T-helper 2 cell treated with Interferon-gamma antibody and Interleukin-4, amounts not matched to agents 5 μg/mL and 100 μg/mL, for 36 hours (primary cell): ENCODE data around the gene SLC25A10.

Experiments
- DNase-seq: peaks from one replicate; pipeline ENCODE4 v3.0.0; 2021; ENCODE audit warnings: low spot score
- H3K27ac Mint-ChIP-seq: one replicate; pipeline ENCODE4 v1.8.0; 2021; ENCODE audit warnings: mild to moderate bottlenecking, mixed read lengths
- H3K27me3 Mint-ChIP-seq: one replicate; pipeline ENCODE4 v1.8.0; 2021; ENCODE audit warnings: low read depth, mixed read lengths
- H3K36me3 Mint-ChIP-seq: one replicate; pipeline ENCODE4 v1.8.0; 2021; ENCODE audit warnings: low read depth, mixed read lengths
- H3K4me1 Mint-ChIP-seq: one replicate; pipeline ENCODE4 v1.8.0; 2021; ENCODE audit warnings: low read depth, mixed read lengths
- H3K4me3 Mint-ChIP-seq: one replicate; pipeline ENCODE4 v1.8.0; 2022; ENCODE audit warnings: mild to moderate bottlenecking, moderate library complexity, mixed read lengths
- H3K9me3 Mint-ChIP-seq: one replicate; pipeline ENCODE4 v1.8.0; 2021; ENCODE audit warnings: mixed read lengths

The SLC25A10 gene

DNA sequence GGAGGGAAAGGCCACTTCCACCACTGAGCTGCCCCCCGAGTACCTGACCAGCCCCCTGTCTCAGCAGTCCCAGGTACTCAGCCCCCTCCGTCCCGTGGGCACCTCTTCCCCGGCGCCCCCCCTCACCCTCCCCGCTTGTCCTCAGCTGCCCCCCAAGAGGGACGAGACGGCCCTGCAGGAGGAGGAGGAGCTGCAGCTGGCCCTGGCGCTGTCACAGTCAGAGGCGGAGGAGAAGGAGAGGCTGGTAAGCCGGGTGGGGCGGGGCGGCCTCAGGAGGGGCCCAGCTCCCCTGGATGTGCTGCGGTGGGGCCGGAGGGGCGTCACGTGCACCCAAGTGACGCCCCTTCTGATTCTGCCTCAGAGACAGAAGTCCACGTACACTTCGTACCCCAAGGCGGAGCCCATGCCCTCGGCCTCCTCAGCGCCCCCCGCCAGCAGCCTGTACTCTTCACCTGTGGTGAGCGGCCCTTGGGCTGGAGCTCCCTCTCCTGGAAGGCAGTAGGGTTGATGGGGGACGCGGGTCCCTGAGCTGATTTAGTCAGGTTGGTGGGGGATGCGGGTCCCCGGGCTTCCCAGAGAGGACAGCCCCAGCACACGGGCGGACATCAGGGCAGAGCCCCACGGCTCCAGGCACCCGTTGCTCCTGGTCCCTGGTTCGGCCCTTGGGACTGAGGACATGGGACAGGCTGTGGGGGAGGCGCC lies 18.4 kb upstream of the SLC25A10 start:
- Mint-ChIP-seq H3K27ac (no peak overlapping the region), H3K4me1 (no peaks in the 10 kb centered on the region), H3K9me3 (no peaks in the 10 kb centered on the region), H3K36me3 (peaks cover 51% of the 10 kb centered on the region), H3K4me3 (no peak overlapping the region), H3K27me3 (no peaks in the 10 kb centered on the region)
- no peak for DNase-seq

DNA sequence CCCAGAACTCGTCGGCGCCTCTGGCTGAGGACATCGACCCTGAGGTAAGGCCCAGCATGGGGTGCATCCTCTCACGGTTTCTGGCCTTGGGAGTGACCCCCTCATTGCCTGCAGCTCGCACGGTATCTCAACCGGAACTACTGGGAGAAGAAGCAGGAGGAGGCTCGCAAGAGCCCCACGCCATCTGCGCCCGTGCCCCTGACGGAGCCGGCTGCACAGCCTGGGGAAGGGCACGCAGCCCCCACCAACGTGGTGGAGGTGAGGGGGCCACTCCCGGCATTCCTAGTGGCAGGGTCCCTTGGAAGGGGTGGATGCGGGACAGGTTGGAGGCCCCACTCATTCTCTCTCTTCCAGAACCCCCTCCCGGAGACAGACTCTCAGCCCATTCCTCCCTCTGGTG lies 17.3 kb upstream of the SLC25A10 start:
- Mint-ChIP-seq H3K9me3 (no peaks in the 10 kb centered on the region), H3K4me1 (no peaks in the 10 kb centered on the region), H3K27me3 (no peaks in the 10 kb centered on the region), H3K4me3 (no peak overlapping the region), H3K27ac (no peak overlapping the region), H3K36me3 (peaks cover 45% of the 10 kb centered on the region)
- DNase-seq, result no peak

DNA sequence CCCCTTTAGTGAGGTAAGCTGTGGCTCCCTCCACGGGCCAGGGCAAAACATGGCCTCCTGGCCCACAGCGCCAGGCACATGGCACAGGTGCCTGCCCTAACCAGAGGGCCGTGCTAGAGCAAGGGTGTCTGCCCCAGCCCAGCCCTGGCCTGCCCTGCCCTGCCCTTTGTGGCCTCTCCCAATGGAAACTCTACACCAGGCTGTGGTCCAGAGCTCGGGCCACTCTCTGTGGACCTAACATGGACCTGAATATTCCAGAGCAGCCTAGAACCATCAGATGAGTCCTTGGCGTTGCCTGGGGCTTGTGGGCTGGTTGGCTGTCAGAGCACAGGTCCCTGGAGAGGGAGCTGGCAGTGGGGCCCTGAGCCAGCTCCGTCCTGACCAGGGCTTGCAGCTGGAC lies 16.9 kb upstream of the SLC25A10 start:
- Mint-ChIP-seq H3K9me3 (no peaks in the 10 kb centered on the region), H3K27me3 (no peaks in the 10 kb centered on the region), H3K36me3 (peaks cover 41% of the 10 kb centered on the region), H3K4me3 (no peak overlapping the region), H3K4me1 (no peaks in the 10 kb centered on the region), H3K27ac (no peak overlapping the region)
- no peak for DNase-seq

DNA sequence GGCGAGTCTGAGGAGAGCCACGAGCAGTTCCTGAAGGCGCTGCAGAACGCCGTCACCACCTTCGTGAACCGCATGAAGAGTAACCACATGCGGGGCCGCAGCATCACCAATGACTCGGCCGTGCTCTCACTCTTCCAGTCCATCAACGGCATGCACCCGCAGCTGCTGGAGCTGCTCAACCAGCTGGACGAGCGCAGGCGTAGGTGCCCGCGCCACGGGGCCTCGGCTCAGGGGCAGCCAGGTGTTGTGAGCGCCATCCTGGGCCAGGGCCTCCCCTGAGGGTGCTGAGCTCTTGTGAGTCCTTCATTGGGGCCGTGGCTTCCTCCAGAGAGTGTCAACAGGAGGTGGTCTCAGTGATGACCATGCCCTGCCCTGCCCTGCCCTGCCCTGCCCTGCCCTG lies 16.3 kb upstream of the SLC25A10 start:
- H3K4me1 Mint-ChIP-seq, result no peaks in the 10 kb centered on the region
- H3K4me3 Mint-ChIP-seq, result no peak overlapping the region
- H3K27ac Mint-ChIP-seq, result no peak overlapping the region
- H3K27me3 Mint-ChIP-seq, result no peaks in the 10 kb centered on the region
- no peak for DNase-seq
- H3K36me3 Mint-ChIP-seq, result peaks cover 41% of the 10 kb centered on the region
- H3K9me3 Mint-ChIP-seq, result no peaks in the 10 kb centered on the region

DNA sequence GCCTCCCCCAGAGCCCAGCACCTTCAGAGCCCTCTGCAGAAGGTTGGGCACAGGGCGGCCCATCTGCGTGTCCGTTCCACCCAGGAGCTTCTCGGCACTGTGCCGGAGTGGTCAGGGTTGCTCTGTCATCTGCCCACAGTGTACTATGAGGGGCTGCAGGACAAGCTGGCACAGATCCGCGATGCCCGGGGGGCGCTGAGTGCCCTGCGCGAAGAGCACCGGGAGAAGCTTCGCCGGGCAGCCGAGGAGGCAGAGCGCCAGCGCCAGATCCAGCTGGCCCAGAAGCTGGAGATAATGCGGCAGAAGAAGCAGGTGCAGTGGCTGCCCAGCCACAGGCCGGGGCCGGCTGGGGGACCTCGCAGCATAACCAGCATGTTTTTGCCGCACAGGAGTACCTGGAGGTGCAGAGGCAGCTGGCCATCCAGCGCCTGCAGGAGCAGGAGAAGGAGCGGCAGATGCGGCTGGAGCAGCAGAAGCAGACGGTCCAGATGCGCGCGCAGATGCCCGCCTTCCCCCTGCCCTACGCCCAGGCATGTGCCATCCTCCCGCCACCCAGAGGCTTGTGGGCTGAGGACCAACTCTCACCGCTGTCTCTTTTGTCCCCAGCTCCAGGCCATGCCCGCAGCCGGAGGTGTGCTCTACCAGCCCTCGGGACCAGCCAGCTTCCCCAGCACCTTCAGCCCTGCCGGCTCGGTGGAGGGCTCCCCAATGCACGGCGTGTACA lies 15.7 kb upstream of the SLC25A10 start:
- H3K36me3 Mint-ChIP-seq, result peaks cover 39% of the 10 kb centered on the region
- no peak overlapping the region for H3K27ac Mint-ChIP-seq
- no peaks in the 10 kb centered on the region for H3K27me3 Mint-ChIP-seq
- no peaks in the 10 kb centered on the region for H3K4me1 Mint-ChIP-seq
- no peaks in the 10 kb centered on the region for H3K9me3 Mint-ChIP-seq
- no peak for DNase-seq
- H3K4me3 Mint-ChIP-seq, result no peak overlapping the region

DNA sequence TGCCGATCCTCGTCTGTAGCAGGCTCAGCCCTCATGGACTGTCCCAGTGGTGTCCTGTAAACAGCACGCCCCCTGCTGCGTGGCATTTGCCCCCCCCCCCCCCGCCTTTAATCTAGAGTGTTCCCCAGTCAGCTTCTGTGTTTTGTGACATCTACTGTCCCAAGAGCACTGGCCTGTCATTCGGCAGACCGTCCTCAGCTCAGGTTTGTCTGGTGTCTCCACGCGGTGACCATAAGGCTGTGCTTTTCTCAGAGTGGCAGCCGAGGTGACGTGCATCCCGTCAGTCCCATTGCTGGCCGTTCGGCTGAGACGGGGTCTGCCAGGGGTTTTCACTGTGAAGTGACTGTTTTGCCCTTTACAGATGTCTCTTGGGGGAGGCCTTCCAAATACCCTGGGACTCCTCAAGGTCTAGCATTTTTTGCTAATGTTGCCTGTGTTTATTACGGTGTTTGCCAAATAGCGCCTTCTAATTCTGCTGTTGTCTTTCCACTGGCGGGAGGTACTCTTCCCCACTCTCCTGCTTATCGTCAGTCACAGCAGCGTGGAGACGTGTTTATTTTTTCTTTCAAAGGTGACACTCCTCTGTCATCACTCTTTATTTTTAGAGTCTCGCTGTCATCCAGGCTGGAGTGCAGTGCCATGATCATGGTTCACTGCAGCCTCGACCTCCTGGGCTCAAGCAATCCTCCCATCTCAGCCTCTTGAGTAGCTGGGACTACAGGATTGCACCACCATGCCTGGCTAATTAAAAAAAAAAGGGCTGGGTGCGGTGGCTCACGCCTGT lies 14.6 kb upstream of the SLC25A10 start:
- peaks cover 40% of the 10 kb centered on the region for H3K36me3 Mint-ChIP-seq
- no peak overlapping the region for H3K27ac Mint-ChIP-seq
- H3K4me1 Mint-ChIP-seq, result peaks cover 6% of the 10 kb centered on the region
- DNase-seq, result no peak
- H3K9me3 Mint-ChIP-seq, result no peaks in the 10 kb centered on the region
- no peak overlapping the region for H3K4me3 Mint-ChIP-seq
- no peaks in the 10 kb centered on the region for H3K27me3 Mint-ChIP-seq

DNA sequence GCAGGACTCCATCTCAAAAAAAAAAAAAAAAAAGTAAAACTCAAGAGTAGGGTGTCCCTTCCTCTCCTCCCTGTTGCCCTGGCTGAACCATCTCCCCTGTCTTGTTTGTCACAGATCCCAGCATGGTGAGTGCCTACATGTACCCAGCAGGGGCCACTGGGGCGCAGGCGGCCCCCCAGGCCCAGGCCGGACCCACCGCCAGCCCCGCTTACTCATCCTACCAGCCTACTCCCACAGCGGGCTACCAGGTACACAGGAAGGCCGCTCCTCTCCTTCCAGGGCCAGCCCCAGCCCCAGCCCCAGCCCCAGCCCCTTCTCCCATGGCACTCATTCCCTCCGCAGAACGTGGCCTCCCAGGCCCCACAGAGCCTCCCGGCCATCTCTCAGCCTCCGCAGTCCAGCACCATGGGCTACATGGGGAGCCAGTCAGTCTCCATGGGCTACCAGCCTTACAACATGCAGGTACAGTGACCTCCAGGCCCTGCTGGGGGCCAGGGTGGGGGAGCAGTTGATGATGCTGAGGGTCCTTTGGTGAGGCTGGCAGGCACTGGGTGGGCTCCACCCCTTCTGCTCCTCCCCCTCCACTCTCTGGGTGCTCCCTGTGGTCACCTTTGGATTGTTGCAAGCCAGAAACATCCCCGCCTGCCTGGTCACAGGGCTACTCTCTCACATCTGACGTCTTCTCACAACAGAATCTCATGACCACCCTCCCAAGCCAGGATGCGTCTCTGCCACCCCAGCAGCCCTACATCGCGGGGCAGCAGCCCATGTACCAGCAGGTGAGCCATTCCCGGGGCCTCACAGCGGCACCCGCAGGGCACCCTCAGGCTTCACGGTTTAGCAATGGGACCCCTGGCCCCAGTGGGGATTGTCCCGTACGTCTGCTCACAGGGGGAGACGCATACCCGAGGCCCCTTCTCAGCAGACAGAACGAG lies 11.5 kb upstream of the SLC25A10 start:
- H3K27ac Mint-ChIP-seq, result no peak overlapping the region
- H3K4me1 Mint-ChIP-seq, result peaks cover 11% of the 10 kb centered on the region
- no peak for DNase-seq
- H3K36me3 Mint-ChIP-seq, result peaks cover 50% of the 10 kb centered on the region
- H3K27me3 Mint-ChIP-seq, result no peaks in the 10 kb centered on the region
- peak overlapping the region; percentile 48 for H3K4me3 Mint-ChIP-seq
- no peaks in the 10 kb centered on the region for H3K9me3 Mint-ChIP-seq

DNA sequence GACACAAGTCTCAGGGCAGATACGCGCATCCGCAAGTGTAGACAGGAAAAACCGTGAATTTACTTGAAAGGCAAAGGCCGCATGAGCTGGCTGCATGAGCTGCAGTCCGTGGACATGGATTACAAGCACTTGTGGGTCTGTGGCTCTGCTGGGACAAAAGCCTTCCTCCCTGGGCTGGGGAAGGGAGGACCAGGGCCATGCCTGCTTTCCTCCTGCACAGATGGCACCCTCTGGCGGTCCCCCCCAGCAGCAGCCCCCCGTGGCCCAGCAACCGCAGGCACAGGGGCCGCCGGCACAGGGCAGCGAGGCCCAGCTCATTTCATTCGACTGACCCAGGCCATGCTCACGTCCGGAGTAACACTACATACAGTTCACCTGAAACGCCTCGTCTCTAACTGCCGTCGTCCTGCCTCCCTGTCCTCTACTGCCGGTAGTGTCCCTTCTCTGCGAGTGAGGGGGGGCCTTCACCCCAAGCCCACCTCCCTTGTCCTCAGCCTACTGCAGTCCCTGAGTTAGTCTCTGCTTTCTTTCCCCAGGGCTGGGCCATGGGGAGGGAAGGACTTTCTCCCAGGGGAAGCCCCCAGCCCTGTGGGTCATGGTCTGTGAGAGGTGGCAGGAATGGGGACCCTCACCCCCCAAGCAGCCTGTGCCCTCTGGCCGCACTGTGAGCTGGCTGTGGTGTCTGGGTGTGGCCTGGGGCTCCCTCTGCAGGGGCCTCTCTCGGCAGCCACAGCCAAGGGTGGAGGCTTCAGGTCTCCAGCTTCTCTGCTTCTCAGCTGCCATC lies 10.6 kb upstream of the SLC25A10 start:
- H3K9me3 Mint-ChIP-seq, result no peaks in the 10 kb centered on the region
- peaks cover 53% of the 10 kb centered on the region for H3K36me3 Mint-ChIP-seq
- H3K27me3 Mint-ChIP-seq, result no peaks in the 10 kb centered on the region
- H3K4me1 Mint-ChIP-seq, result peaks cover 11% of the 10 kb centered on the region
- DNase-seq, result no peak
- H3K27ac Mint-ChIP-seq, result peak overlapping the region; percentile 45
- H3K4me3 Mint-ChIP-seq, result peak overlapping the region; percentile 97

DNA sequence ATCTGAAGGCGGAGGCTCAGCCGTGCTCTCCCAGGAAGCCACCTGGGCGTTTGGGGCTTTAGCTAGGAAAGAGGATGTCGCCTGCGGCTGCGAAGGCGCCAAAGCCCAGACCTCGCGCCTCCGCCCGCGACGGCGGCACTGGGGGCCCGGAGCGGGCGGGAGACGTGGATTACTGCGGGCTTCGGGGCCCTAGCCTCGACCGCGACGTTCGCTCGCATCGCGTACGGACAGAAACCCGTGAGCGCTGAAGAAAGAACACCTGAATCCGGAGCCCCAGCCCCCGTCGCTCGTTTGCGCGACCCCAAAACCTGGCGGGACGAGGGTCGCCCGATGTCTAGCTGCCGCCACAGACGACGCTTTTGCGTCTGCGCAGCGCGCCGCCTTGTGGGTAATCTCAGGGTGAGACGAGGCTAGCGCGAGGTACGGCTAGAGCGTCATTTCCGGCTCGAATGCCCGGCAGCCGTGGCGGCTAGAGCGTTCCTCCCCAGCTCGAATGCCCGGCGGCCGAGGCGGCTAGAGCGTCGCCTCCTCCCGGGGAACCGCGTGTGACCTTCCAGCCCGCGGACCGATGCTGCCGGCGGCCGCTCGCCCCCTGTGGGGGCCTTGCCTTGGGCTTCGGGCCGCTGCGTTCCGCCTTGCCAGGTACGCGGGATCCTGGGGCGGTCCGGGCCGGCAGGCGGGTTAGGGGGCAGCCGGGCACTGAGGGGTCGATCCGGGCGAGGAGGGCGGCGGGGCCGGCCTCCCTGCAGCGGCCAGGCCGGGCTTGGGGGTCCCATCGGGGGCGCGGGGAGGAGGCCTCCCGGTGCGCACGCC lies 8.9 kb upstream of the SLC25A10 start, which contains the start of gene MRPL12:
Gene MRPL12, plus strand, starts transcription at position 434 of the 813 bp plus-strand sequence. Its CDS starts 135 bp downstream, at position 569.
- peaks cover 11% of the 10 kb centered on the region for H3K4me1 Mint-ChIP-seq
- H3K27me3 Mint-ChIP-seq, result no peaks in the 10 kb centered on the region
- no peaks in the 10 kb centered on the region for H3K9me3 Mint-ChIP-seq
- peaks cover 44% of the 10 kb centered on the region for H3K36me3 Mint-ChIP-seq
- peak within 1 kb of the TSS; percentile 97 for H3K4me3 Mint-ChIP-seq
- H3K27ac Mint-ChIP-seq, result peak within 1 kb of the TSS; percentile 96
- peak; percentile 90 for DNase-seq

DNA sequence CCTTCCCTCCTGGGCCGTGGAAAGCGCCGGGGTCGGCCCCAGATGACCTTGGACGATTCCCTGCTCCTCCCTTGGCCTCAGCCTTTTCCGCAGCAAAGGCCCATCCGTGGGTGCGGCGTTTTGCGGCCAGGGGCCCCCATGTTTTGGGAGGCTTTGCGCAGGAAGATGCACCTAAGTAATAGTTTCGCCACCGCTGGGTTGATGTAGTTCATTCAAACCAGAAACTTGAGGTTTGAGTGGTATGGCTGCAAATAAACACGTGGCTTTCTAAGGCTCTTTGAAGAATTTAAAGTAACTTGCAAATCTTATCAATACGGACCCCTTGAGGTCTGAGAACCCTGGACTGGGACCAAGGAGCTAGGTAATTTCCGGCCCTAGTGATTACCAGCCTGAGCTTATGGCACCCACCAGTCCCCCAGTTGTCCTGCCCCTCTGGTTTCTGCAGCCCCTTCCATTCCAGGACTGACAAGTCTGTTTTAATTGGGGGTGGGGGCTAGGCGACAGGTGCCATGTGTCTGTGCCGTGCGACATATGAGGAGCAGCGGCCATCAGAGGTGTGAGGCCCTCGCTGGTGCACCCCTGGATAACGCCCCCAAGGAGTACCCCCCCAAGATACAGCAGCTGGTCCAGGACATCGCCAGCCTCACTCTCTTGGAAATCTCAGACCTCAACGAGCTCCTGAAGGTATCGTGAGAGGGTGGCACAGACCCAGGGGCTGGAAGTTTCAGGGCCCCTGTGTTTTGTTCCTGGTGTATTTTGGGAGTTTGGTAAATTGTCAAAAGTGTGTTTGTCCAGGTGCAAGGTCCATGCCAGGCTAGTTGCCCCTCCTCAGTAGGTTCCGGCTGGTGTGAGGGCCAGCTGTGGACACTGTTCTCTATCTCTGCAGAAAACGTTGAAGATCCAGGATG lies 8.1 kb upstream of the SLC25A10 start:
- no peak for DNase-seq
- H3K4me1 Mint-ChIP-seq, result peaks cover 11% of the 10 kb centered on the region
- peak overlapping the region; percentile 77 for H3K27ac Mint-ChIP-seq

DNA sequence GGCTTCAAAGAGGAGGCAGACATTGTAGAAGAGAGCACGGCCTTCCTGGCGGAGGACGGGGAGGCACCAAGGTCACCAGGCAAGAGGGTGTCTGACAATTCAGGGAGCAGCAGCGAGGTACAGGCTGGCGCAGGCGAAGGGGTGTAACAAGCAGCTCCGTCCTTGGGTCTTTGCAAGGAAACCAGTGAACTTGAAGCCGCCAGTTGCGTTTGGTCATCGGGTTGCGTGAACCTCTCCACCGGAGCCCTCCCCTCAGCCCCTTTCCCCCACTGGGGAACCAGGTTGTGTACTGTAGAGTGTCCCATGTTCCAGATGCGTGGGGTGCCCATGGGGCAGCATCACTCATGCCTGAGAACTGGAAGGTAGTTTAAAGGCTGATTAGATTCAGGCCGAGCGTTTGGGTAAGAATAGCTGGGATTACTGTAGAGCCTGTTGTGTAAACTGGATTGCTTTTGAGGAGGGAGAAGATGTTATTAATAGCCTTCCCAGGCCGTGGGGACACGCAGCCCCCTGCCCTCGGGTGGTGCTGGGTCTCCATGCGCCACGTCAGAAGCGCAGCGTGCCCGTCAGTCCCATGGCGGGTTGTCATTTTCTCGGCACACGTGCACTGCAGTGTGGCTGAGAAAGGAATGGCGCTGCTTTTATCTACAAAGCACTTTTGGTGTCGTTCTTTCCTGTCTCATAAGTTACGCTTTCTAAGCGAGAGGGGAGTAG lies 6.4 kb upstream of the SLC25A10 start:
- H3K4me3 Mint-ChIP-seq, result no peak overlapping the region
- peaks cover 37% of the 10 kb centered on the region for H3K36me3 Mint-ChIP-seq
- no peak overlapping the region for H3K27ac Mint-ChIP-seq
- peaks cover 13% of the 10 kb centered on the region for H3K4me1 Mint-ChIP-seq
- no peaks in the 10 kb centered on the region for H3K9me3 Mint-ChIP-seq
- H3K27me3 Mint-ChIP-seq, result no peaks in the 10 kb centered on the region
- no peak for DNase-seq

More for the DNA sequence above, 8.1 kb upstream of the SLC25A10 start:
- peak overlapping the region; percentile 83 for H3K4me3 Mint-ChIP-seq
- peaks cover 39% of the 10 kb centered on the region for H3K36me3 Mint-ChIP-seq
- H3K27me3 Mint-ChIP-seq, result no peaks in the 10 kb centered on the region
- H3K9me3 Mint-ChIP-seq, result no peaks in the 10 kb centered on the region
